CD4-positive, alpha-beta T cell treated with Interleukin-4 for 4 hours (primary cell): ENCODE measurements around the gene ADGRL2.

Experiments
- DNase-seq: peaks from one replicate; pipeline ENCODE4 v3.0.0-alpha.2; 2020

The ADGRL2 gene

GRCh38 chr1:82001345-82001744 is 200.6 kb downstream of the ADGRL2 start:
- no peak for DNase-seq

DNA sequence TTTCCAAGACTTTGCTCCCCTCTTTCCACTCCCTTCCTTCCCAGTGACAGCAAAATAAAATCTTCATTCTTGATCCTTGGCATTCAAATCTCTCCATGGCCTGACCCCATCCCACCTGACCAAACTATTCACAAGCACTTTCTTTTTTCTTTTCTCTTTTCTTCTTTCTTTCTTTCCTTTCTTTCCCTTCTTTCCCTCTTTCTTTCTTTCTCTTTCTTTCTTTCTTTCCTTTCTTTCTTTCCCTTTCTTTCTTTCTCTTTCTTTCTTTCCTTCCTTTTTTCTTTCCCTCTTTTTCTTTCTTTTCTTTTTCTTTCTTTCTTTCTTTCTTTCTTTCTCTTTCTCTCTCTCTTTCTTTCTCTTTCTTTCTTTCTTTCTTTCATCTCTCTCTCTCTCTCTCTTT is 207.1 kb downstream of the ADGRL2 start:
- no peak for DNase-seq

GRCh38 chr1:82013702-82014101 is 213.0 kb downstream of the ADGRL2 start:
- no peak for DNase-seq

DNA sequence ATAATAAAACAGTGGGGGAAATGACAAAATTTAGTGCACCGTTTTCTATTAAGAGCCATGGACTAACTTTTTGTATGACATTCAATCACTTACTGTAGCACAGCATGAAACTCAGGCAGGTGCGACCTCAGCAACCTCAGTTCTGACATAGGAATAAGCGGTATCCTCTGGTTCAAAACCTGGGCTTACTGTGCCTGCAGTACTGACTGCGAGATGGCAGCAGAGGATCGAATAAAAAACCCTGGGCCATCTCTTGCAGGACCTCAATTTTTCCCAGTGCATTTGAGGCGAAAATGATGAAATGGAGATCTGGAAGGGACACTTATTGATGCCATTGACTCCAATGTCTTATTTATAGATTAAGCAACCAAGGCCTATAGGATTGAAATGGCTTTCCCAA is 214.7 kb downstream of the ADGRL2 start:
- no peak for DNase-seq

DNA sequence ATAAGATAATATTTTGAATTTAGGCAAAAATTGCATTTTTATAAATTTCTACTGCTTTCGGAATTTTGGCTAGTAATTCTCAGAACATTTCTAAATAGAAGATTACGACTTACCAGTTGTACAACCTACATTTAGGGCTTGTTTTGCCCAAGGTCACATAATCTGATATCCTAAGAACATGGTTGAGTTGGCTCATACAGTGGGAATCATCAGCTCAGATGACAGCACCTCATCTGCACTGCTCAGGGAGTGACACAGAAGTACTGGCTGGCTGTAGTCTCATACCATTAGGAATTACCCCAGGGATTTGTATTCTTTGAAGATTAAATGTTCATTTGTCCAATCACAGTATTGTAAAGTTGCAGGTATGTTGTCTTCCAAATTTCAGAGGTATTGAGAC is 217.6 kb downstream of the ADGRL2 start:
- DNase-seq, result no peak

DNA sequence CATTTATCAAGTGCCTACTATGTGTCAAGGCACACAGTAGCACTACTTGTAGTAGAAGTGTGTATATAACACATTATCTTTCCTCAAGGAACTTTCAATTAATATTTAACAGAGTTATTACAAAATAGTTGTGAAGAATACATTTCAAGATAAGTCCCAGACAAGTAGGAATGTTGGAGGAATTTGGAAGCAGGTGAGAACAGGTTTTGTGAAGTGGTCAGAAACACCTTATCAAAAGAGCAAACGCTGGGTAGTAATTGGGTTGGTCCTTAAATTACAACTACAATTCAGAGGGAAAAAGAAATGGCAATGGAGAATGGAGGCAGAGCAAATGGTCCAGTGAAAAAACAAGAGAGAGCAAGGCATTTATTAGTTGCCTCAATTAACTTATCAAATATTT is 218.8 kb downstream of the ADGRL2 start:
- DNase-seq, result no peak

GRCh38 chr1:82030830-82031229 is 230.1 kb downstream of the ADGRL2 start:
- no peak for DNase-seq

- DNase-seq, result no peak
Observed at GRCh38 chr1:82032068-82032467, 231.3 kb downstream of the ADGRL2 start.

DNA sequence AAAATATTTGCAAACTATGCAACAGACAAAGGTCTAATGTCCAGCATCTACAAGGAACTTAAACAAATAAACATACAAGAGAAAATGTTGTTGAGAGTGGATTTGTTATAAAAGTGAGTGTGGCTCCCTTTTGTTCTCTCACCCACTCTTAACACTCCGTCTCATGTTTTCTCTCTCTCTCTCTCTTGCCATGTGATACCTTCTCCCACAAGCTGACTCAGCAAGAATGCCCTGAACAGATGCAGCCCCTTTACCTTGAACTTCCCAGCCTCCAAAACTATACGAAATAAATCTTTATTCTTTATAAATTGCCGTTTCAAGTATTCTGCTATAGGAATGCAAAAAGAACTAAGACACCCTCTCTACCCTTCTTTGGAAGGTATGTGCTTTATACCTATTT is 234.1 kb downstream of the ADGRL2 start:
- DNase-seq, result no peak
